SK-MEL-5 (cell line): ENCODE data around the gene SAMD14. TPM values are rescaled to one million over a fixed set of nuclear protein-coding genes. Genes with fewer than 3 reads are reported as not detected.
A peak's percentile ranks its signal among the peaks of the same experiment; 100 is the strongest.
"Not testable (repeated sequence)": the region's sequence is repeated elsewhere in the genome, so short reads cannot be mapped to it uniquely, and the experiment has no call there.

Experiments used
- DNase-seq: peaks from one replicate; pipeline ENCODE4 v3.0.0-alpha.2; 2016; ENCODE audit warnings: low read depth, low spot score
- in situ Hi-C: cut with HindIII; loops from 2 replicates; pipeline ENCODE4 v1.10.0; 2016; ENCODE audit warnings: low sequenced_read_pairs, high pct_unique_total_duplicates, low pct_unique_long_range_greater_than_20kb
- total RNA-seq: library from RNA; depleted of rRNA; stranded (reverse); fragments of >200 nt; shearing (Covaris generic); gene quantifications from 2 replicates; pipeline ENCODE4 v1.2.3, GENCODE V29; 2014

SAMD14 gene
- total RNA-seq, 1 experiment from 2014 or later = 0.03 TPM

- DNase-seq = no peak
- in situ Hi-C loops = no loop called here
Observed at GRCh38 chr17:50076591-50077235, 53.2 kb downstream of the SAMD14 start.

- in situ Hi-C loops = no loop called here
- DNase-seq = no peak
Observed at GRCh38 chr17:50076221-50076590, 53.8 kb downstream of the SAMD14 start.

- no peak for DNase-seq
- in situ Hi-C loops = no loop called here
Observed at GRCh38 chr17:50075446-50076032, 54.4 kb downstream of the SAMD14 start.

GRCh38 chr17:50074227-50074626 is 55.7 kb downstream of the SAMD14 start:
- no peak for DNase-seq
- in situ Hi-C loops = no loop called here

- in situ Hi-C loops = no loop called here
Observed at GRCh38 chr17:50072925-50073324, 57.0 kb downstream of the SAMD14 start.

GRCh38 chr17:50072130-50072529 is 57.8 kb downstream of the SAMD14 start:
- in situ Hi-C loops = no loop called here

More at GRCh38 chr17:50072925-50073324, 57.0 kb downstream of the SAMD14 start:
- no peak for DNase-seq

GRCh38 chr17:50071692-50072091 is 58.3 kb downstream of the SAMD14 start:
- DNase-seq = no peak
- in situ Hi-C loops = no loop called here

More at GRCh38 chr17:50072130-50072529, 57.8 kb downstream of the SAMD14 start:
- no peak for DNase-seq

GRCh38 chr17:50070908-50071680 is 58.9 kb downstream of the SAMD14 start:
- in situ Hi-C loops = no loop called here

GRCh38 chr17:50067996-50068395 is 62.0 kb downstream of the SAMD14 start:
- in situ Hi-C loops = no loop called here
- DNase-seq = no peak

More at GRCh38 chr17:50070908-50071680, 58.9 kb downstream of the SAMD14 start:
- no peak for DNase-seq

GRCh38 chr17:50066995-50067394 is 63.0 kb downstream of the SAMD14 start:
- in situ Hi-C loops = no loop called here

GRCh38 chr17:50065056-50065455 is 64.9 kb downstream of the SAMD14 start:
- in situ Hi-C loops = no loop called here
- DNase-seq = no peak

More at GRCh38 chr17:50066995-50067394, 63.0 kb downstream of the SAMD14 start:
- DNase-seq = no peak

- in situ Hi-C loops = no loop called here
- DNase-seq = peak; percentile 89
Observed at GRCh38 chr17:50064253-50065001, 65.5 kb downstream of the SAMD14 start.

- no peak for DNase-seq
- in situ Hi-C loops = no loop called here
Observed at GRCh38 chr17:50063561-50064252, 66.3 kb downstream of the SAMD14 start.

GRCh38 chr17:50062293-50063243 is 67.4 kb downstream of the SAMD14 start:
- in situ Hi-C loops = no loop called here
- DNase-seq = peak; percentile 49

- DNase-seq, in situ Hi-C loops: not testable (repeated sequence)
Observed at GRCh38 chr17:50061713-50062045, 68.3 kb downstream of the SAMD14 start.

GRCh38 chr17:50060951-50061712 is 68.8 kb downstream of the SAMD14 start:
- DNase-seq = no peak
- in situ Hi-C loops = no loop called here
